Transverse colon (tissue), 3 donors: ENCODE measurements around the gene BMP7.

Experiments
- POLR2A ChIP-seq: fragments of 450-650 bp; IDR thresholded peaks from one replicate; pipeline ENCODE4 v1.6.1; 2016; ENCODE audit warnings: antibody characterized with exemption, mild to moderate bottlenecking, moderate library complexity
- TF ChIP-seq, protein P1 (sequence below), 5 experiments: fragments of 200-600 bp in 3 of 5; fragments of 450-650 bp in 2 of 5; sonication (generic) in 3 of 5; IDR thresholded peaks; 1 replicate in 2 of 5; 2 replicates in 3 of 5; pipeline ENCODE4 v1.5.1; 2016 to 2017; ENCODE audit warnings: antibody characterized with exemption in 5 of 5, inconsistent platforms in 3 of 5, mild to moderate bottlenecking in 2 of 5, moderate library complexity in 1 of 5

DNA sequence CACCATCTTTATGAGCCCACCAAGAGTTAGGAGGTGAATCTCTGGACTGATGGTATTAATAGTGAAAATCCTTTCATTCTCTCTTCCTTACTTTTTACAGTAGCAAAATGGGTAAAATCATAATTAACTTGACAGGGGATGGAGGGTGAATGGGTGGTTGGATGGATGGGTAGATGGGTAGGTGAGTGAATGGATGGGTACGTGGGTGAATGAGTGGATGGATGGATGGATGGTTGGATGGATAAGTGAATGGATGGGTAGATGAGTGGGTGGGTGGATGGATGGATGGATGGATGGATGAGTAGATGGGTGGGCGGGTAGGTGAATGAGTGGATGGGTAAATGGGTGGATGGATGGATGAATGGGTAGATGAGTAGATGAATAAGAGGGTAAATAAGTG lies 63.2 kb downstream of the BMP7 start:
- TF ChIP-seq, protein P1, sequence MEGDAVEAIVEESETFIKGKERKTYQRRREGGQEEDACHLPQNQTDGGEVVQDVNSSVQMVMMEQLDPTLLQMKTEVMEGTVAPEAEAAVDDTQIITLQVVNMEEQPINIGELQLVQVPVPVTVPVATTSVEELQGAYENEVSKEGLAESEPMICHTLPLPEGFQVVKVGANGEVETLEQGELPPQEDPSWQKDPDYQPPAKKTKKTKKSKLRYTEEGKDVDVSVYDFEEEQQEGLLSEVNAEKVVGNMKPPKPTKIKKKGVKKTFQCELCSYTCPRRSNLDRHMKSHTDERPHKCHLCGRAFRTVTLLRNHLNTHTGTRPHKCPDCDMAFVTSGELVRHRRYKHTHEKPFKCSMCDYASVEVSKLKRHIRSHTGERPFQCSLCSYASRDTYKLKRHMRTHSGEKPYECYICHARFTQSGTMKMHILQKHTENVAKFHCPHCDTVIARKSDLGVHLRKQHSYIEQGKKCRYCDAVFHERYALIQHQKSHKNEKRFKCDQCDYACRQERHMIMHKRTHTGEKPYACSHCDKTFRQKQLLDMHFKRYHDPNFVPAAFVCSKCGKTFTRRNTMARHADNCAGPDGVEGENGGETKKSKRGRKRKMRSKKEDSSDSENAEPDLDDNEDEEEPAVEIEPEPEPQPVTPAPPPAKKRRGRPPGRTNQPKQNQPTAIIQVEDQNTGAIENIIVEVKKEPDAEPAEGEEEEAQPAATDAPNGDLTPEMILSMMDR (IDR thresholded peaks at IDR 0.05): no peak
- TF ChIP-seq POLR2A: no peak
